ENCODE data around the gene CIAPIN1.

Gene CIAPIN1

GRCh38 chr16:57447186-57447962 is at the start of gene CIAPIN1, which contains the start of gene COQ9:
Gene CIAPIN1, minus strand, starts transcription at chr16:57447385. Its CDS starts 6,457 bp downstream, at chr16:57440928.
Gene COQ9, plus strand, starts transcription at chr16:57447479. Its CDS starts 27 bp downstream, at chr16:57447506.
- DNase-seq: peak; percentile 93 to 94

GRCh38 chr16:57493767-57494166 is 46.6 kb upstream of the CIAPIN1 start:
- DNase-seq: no peak

- no peak for DNase-seq
Measured at GRCh38 chr16:57489229-57489628, 42.0 kb upstream of the CIAPIN1 start.

- DNase-seq: no peak
Measured at GRCh38 chr16:57486858-57487834, 40.0 kb upstream of the CIAPIN1 start.

GRCh38 chr16:57485916-57486857 is 39.0 kb upstream of the CIAPIN1 start, which contains the start of gene DOK4:
Gene DOK4, minus strand, starts transcription at chr16:57486493. Its CDS starts 6,986 bp downstream, at chr16:57479507.
- peak; percentile 72 to 82 for DNase-seq

- no peak for DNase-seq
Measured at GRCh38 chr16:57485091-57485915, 38.1 kb upstream of the CIAPIN1 start.

- DNase-seq: no peak
Measured at GRCh38 chr16:57484515-57485005, 37.4 kb upstream of the CIAPIN1 start.

- no peak for DNase-seq
Measured at GRCh38 chr16:57483725-57484514, 36.7 kb upstream of the CIAPIN1 start.

GRCh38 chr16:57482845-57483545 is 35.8 kb upstream of the CIAPIN1 start:
- DNase-seq: no peak

- DNase-seq: no peak
Measured at GRCh38 chr16:57481421-57481820, 34.2 kb upstream of the CIAPIN1 start.

- DNase-seq: no peak
Measured at GRCh38 chr16:57480754-57481230, 33.6 kb upstream of the CIAPIN1 start.

GRCh38 chr16:57479976-57480753 is 33.0 kb upstream of the CIAPIN1 start:
- DNase-seq: no peak

GRCh38 chr16:57479205-57479975 is 32.2 kb upstream of the CIAPIN1 start:
- DNase-seq: no peak

GRCh38 chr16:57478396-57479204 is 31.4 kb upstream of the CIAPIN1 start:
- no peak for DNase-seq

- DNase-seq: no peak
Measured at GRCh38 chr16:57477531-57478202, 30.5 kb upstream of the CIAPIN1 start.

Data from CD4-positive, alpha-beta T cell treated with Interleukin-4 for 1 hour (primary cell).